T-helper 2 cell (primary cell): ENCODE data around the gene CAPN7.

Experiments used
- DNase-seq, 5 experiments: peaks; one replicate each; pipeline versions ENCODE4 v3.0.0 to v3.0.0-alpha.2; 2012 to 2022

The CAPN7 gene

DNA sequence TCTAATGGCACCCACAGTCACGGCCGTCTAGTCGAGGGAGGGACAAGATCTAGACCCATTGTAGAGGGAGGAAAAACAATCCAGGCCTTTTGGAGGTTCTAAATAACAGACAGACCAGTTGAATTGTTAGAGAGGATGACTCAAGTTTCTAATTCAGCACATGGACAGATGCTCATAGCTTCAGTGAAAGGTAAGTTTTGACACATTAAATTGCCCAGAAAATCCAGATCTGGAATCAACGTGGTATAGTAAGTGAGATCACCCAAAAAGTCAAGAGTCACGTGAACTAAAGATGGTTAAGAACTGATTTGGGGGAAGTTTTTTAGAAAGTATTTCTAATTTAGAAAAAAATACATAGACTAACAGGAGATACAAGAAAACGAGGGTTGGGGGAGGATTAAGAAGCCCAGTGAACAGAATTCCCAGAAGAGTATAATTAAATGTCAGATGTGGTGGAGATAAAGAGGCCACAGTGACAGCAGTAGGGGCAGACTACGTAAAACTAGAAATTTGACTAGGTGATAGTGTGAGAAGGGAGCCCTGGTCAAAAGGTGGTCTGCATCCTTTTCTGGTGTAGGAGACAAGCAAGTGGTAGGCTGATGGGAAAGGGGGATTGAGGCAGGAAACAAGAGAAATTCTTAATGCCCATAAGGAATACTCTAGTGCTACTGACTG lies 47.1 kb downstream of the CAPN7 start:
- peak in 1 of 5 experiments; percentile 24 for DNase-seq

DNA sequence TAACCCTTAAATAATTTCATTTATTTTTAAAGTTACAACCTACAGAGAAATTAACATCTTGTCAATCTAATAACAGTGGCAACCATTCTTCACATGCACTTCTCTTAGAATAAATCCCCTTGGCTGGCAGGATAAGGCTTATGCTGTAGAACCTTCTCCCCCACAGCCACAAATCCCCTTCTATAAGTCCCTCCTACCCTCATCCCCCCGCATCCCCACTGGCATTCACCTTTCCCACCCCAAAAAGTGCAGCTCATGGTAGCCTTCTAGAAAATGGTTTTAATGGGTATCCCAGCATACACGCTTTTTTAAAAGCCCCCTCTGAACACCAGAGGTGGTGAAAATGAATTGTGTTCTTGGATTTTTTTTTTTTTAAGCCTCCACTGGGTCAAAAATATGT lies 49.2 kb downstream of the CAPN7 start:
- no peak for DNase-seq

DNA sequence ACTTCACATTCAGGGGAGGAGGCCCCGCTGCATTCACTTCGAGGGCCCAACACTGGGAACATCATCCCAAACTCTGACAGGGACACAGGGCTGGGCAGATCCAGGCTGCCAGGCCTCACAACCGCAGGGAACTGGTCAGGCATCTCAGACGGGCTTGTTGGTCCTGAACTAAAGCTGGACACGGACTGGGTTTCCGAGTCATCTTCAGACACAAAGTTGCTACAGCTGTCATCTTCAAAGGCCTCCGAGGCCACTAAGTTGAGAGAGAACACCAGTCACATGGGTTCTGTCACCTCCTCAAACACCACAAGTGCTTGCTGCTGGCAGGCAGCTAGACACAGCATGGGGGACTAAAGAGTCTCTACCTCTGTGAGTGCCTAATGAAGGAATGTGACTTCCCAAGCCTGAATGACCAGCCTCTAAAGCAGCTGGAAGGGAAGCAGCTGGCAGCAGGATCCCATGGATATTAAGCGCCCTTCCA lies 50.9 kb downstream of the CAPN7 start:
- no peak for DNase-seq

DNA sequence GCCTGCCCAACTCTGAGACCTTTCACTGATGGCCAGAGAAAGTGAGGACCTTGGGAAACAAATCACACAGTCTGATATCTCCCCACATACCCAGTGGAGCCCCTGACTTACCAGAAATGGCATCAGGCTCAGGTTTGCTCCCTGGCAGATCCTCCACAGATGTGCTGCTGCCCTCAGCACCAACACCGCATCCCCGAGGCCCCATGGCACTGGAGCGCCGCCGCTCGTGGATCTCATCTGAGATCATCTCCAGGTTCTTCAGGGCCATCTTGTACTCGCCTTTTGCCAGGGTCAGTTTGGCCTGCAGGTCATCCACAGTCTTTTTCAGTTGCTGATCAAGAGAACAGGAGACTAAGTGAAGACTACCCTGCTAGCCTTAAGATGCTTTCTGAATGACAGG lies 52.7 kb downstream of the CAPN7 start:
- DNase-seq = no peak

DNA sequence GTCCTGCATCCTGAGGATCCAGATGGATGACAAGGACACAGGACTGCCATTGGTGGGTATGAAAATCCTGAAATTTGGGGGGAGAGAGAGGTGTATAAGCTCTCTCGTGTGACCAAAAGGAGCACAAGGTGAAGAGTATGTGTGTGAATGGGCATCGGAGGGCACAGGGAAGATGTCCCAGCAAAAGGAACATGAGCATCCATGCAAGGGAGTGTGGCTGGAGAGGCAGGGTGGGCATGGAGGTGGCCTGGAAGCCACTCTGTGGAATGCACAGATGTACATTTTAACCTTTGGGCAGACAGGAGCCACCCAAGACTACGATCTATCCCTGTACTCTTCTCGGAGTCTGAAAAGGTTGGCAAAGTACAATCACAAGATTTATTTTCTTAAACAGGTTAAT lies 54.5 kb downstream of the CAPN7 start:
- DNase-seq = no peak

DNA sequence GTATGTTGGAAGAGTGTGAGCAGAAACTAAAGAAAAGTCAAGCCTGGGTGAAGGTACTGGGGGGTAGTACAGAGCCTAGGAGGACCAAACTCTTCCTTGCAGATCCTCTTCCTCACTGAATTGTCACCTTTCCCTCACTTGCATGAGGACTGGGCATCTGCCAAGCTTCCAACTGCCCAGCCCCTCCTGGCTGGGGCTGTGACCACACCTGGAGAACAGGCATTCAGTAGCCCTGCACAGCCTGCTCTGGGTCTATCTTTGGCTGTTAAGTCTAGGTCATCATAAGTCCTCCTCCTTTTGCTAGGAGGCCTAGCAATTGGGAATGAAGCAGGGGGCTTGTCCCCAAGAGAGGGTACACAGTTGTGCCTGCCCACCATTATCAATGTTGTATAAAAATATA lies 55.2 kb downstream of the CAPN7 start:
- DNase-seq = no peak

DNA sequence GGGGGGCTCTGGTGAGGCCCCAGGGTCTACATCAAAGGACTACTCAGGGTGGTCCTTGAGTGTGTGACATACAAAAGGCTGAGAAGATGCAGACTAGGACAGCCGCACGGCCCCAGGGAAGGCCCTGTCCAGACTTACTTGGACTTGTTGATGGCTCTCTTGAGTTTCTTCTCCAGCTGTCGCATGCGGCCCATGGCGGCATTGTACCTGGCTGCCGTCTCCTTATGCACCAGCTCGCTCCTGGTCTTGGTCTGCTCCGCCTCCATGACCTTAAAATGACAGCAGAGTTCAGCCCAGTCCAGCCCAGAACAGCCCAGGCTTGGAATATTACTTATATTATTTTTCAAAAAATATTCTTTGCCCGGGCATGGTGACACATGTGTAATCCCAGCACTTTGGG lies 56.0 kb downstream of the CAPN7 start:
- no peak for DNase-seq

DNA sequence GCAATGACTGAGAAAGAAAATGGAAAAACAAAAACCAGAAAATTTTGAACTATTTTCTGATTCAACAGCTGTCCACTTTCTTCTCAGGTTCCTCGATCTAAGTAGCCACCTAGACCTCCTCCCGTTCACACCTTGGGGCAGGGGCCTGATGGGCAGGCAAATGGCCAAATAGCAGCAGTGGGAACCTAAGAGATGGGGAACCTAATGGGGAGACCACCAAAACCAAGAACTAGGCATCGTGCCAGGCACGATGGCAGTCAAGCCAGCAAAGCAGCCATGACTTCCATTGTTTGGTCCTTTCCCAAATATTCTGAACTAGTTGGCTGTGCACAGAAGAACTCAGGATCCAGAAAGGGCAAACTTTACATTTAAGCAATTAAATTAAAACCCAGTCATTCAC lies 57.1 kb downstream of the CAPN7 start:
- no peak for DNase-seq

DNA sequence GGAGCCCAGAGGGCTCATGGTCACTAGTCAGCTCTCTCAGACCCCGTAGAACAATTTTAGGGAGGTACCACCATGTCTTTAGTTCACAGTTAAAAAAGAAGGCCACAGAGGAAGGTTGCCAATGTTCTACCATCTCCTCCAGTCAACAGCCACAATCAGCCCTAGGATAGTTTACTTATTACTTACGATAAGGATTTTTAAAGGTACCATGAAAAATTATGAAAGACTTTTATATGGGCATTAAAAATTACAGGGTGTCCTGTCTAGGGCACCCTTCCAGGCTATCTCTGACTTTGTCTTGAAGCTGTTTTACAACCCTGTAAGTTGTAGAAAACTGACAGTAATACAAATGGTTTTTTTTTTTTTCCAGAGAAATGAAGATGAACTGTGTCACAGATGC lies 57.9 kb downstream of the CAPN7 start:
- DNase-seq = no peak

DNA sequence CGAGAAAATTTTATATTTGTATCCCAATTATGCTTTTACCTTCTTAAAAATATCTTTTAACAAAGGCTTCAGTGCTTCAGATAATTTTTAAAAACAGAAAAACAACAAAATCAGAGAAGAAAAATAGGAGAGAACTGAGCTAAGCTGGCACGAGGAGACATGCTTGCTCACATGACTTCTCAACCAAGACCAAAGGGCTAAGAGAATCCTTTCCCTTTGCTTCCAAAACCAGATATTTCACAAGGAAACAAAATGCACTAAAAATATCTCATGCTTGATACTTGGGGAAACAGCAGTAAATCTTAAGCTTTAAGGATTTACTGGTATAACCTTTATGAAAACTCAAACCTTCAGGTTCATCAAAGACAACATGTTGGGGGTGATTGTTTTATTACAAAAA lies 58.4 kb downstream of the CAPN7 start:
- DNase-seq = no peak

DNA sequence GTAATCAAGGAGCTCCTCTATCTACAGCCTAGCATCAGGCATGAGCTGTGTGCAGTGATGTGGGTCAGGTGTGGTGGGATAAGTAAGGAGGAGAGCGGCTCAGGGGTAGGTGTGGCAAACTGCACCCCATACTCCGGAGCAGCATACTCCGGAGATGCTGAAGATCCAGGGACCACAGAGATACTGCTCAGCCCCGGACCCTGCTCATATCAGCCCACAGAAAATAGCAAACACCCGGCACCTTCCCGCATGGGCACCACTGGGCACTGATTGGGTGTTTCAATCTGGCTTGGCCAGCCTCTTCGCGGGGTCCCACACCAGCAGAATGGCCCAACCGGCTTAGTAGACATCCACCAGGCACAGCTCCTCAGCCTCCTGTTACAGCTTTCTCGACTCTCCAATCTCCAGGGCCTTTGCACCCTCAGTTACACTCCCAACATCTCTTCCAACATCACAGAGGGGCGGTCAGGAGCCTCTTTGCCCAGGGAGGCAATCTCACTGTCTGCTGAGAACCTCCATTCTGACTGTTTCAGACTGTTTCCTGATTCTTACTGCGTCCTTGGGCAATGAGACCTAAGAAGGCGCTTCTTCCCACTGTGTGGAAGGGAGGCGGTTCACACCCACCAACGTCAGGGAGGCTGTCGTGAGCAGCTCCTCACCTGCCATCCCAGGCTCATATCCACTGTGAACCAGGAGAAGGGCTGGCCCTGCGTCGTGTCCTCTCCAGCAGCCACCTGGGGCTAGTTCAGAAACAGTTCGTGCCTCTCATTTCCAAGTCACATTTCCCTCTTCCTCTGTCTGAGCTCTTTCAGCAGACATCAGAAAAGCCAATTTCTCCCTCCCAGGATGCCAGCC lies 59.8 kb downstream of the CAPN7 start:
- DNase-seq = no peak

DNA sequence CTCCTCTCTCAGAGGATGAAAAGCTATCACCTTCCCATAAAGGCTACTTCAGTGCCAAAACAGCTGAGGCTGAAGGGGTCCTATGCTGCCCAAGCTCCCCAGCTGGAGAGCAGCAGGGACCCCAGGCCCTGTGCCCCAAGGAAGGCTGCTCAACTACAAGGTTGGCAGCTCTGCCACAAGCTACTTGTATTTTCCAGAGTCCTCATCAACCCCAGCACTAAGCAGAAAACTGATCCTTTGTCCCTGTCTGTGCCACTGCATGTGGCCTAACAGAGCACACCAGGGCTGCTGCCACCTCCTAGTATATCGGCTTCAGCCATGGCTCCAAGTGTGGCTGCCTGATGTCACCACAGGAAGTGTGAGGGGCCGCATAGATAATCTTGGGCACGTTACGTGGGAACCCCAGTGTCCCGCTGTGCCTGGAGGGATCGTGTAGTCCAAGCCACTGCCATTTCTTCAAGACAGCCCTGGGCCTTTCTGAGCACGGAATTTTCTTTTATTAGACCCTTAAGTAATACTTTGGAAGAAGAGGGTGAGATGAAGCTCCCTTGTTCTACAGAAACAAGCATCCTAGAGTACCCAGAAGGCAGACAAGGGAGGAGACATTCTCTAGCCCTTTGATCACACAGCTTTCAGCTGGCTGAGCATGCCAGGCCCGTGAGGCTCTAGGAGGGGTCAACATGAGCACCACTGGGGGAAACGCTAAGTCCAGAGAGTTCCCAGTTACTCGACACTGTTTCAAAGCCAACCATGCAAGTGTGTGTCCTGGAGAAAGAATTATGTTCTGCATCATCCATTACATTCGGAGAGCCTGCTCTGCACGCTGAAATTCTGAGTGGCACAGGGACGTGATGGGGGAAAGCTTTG lies 60.7 kb downstream of the CAPN7 start:
- no peak for DNase-seq

DNA sequence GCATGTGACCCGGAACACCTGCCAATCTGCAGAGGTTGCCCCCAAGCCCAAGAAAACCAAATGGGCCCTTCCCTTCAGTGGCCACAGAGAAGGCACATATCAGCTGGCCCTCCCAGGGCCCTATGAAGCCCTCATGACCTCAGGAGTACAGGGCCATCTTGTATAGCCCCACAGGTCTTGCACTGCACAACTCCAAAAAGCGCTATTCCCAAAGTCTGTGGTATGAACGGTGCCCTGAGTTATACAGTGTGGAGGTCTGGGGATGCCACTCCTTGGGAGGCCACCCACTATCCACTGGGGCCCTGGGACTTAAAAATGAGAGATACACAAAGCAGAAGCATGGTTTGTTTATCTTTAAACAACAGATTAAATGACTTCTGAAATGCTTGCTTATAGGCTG lies 61.5 kb downstream of the CAPN7 start:
- no peak for DNase-seq

DNA sequence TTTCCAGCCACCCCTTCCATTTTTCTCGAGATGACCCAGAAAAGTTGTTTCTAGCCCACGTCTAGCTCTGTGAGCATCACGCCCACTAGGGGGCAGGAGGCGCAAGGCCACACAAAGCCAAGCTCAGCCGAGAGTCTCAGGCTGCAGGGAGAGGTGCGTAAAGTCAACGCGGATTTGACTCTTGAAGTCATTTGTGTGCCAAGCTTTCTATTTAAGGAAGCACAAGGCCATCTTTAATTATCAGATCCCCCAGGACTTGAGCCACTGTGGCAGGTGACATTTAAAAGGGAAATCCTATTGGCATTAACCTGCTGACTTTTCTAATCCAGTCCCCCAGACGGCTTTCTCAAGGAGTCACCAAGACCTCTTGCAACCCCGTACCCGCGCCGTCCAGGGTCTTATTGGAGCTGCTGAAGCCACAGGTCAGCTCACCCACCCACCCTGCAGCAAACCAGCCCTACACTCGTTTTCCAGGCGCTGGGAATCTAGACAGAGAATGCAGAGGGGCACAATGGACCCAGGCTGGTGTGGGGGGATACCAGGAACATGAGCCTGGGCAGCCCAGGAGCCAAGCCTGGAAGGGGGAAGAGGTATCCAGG lies 62.1 kb downstream of the CAPN7 start:
- DNase-seq = peak; percentile 57 to 89 (median 77)

DNA sequence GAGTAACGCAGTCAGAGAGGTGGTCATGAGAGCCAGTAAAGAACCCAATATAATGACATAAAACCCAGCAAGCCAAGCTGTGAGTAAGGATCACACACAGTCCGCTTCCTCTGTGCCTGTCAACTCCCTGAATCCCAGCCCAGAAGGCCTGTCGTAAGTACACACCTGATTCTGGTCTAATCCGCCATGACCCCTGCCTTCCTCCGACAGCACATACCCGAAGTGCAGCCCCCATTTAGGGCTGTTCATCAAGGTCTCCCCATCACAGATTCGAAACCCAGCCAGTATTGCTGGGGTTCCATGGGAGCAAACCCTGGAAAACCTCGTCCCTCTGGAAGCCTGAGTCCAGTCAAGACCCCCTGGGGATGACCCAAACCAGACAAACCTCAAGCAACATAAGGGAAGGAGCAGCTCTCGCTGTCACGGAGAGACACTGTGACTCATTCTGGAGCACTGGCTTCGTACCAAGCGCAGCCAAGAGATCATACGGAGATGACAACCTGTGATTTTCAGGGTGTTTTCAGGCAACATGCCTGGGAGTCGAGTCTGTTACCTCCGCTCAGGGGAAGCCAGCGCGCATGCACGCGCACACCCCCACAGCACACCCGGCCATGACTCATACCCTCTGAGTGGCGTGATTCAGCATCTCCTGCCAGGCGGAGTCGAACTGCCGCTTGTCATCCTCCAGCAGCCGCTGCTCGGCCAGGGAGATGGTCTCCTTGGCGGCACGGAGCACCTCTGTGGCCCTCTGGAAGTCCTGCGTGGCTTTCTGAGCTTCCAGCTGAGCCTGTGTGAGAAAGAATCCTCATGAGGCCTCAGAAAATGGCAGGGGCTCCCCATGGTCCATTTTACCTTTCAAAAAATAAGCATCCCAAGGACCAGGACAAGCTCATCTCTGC lies 63.3 kb downstream of the CAPN7 start:
- DNase-seq = peak; percentile 57 to 92 (median 75)

DNA sequence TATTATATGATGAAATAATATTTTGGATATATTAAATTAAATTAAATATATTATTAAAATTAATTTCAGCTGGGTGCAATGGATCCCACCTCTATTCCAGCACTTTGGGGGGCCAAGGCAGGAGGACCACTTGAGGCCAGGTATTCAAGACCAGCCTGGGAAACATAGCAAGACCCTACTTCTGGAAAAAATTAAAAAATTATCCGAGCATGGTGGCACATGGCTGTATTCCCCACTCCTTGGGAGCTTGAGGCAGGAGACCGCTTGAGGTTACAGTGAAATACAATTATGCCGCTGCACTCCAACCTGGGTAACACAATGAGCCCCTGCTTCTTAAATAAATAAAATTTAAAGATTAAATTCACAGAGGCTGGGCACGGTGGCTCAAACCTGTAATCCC lies 65.0 kb downstream of the CAPN7 start:
- DNase-seq = no peak

DNA sequence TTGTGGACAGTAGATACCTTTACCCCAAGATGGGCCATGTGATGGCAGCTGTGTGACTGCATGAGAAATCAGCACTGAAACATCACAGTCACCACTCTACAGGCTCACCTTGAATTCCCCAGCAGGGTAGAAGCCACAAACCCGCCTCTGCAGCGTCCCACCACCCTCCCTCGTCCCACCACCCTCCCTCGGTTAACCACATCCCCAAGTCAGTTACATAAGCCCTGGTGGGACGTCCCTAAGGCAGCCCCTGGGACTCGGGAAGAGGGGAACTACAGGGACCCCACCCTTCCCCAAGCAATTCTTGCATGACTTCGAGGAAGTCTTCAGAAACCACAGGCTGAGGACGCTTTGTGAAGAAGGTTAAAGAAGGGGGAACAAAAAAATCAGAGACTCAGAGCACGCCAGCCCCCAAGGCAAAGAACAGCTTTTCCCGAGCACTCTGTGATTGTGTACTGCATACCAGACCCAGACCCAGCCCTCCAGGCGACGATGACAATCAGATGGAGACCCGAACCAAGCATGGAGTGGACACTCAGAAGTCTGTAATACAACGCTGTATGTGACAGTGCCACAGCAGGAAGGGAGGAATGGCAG lies 65.8 kb downstream of the CAPN7 start:
- peak; percentile 53 to 91 (median 79) for DNase-seq

DNA sequence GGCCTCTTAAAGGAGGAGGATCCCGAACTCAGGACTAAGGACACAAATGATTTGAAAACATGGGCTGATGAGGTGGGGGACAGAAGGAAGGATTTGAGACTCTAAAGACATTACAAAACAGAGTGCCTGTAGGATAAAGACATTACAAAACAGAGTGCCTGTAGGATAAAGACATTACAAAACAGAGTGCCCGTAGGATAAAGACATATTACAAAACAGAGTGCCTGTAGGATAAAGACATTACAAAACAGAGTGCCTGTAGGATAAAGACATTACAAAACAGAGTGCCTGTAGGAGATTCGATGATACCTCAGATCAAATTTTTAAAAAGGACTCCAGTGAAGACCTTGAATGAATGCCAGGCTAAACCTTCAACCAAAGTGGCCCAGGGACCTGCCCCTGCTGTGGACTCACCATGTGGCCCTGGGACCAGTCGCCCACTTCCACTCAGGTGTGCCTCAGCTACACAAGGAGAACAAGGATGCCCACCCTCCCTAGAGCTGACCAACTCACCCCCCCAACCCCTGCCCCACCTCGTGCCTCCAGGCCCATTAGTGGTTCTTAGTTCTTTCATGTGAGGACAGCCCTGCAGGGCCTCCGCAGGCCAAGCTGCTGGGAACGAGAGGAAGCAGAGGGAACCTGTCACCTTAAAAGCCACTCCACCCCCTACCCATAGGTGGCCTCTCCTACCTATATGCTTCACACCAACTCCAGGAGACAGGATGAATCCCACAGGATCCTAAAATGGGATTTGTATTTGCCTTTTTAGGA lies 66.6 kb downstream of the CAPN7 start:
- DNase-seq = no peak

DNA sequence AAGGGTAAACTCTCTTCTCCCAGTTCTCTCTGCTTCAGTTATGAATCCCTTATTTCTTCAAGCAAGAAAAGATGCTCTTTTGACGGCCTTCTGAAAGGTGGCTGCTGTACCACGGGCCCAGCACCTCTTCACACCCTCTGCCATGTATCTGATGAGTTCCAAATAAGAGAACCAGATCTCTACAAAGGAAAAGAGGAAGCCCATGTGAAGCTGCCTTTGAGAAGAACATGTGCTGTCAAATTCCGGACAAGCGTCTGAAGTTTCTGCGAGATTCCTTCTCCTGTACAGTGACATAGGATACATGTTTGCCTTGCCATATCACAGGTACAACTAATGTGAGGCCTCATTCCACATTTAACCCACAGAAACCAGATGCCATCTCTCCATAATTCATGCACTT lies 67.2 kb downstream of the CAPN7 start:
- DNase-seq = no peak

DNA sequence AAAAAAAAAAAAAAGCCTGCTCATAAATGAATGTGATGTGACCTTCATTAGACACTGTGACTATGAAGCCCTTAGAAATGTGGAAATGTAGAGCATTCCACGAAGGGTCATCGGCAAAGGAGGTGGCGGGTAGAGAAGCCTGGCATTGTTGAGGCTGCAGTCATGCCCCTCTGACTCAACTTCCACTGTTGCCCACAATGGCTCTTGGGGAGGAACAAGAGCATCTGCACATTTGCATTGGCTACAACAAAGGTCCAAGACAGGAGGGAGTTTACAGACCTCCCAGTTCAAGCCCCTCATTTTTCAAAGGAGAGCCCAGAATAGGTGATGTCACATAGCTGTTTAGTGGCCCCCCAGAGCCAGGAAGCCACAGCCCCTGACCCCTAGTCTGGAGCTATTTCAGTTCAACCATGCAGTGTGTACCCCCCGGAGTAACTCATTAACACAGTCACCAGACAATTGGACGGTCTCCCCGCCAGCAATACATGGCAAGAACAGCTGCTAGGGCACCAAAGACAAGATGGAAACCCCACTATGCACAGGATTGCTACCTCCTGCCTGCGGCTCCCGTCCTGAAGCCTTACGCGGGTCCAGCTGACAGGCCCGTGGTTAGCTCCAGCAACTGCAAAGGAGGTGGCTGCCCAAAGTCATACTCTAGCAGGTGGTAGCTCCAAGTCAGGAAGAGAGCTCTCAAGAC lies 70.1 kb downstream of the CAPN7 start:
- no peak for DNase-seq
